ENCODE results near the gene SALL1.

The SALL1 gene

DNA sequence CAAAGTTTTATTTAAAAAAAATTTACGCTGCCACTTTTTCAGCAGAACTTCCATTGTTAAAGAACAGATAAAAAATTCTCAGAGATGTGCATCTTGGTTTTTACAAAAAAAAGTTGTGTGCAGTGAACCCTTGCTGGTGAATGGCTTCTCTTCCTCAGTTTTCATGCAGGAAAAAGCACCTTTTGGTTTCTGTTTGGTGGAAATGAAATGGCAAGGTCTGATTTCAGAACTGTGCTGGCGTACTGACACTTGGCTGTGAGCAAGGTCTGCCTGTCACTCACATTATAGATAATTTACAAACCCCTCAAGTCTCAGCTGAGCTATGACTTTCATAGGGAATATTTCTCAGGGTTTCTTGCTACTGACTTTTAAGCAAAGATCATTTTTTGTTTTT lies 5.7 kb upstream of the SALL1 start:
- no peak for DNase-seq (ENCODE audit: low read depth)

GRCh38 chr16:51155820-51156806 lies 5.0 kb upstream of the SALL1 start:
- no peak for DNase-seq (ENCODE audit: low read depth)

DNA sequence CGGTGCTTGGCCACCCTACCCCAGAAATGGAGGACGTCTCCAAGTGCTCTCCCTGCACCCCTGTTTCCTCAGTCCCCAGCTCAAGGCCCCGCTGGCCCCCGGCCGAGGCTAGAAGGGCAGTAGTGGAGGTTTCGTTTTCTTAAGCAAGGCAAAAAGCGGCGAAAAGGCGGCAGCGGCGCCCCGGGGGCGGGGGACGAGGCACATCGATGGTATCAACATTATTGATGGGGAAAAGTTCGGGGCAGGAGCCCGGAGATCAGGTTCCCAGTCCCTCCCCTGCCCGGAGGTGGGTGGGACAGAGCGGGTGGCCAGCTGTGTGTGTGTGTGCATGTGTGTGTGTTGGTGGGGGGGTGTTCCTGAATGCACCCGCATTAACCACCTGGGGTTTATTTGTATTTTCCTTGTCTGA lies 4.1 kb upstream of the SALL1 start:
- no peak for DNase-seq (ENCODE audit: low read depth)

DNA sequence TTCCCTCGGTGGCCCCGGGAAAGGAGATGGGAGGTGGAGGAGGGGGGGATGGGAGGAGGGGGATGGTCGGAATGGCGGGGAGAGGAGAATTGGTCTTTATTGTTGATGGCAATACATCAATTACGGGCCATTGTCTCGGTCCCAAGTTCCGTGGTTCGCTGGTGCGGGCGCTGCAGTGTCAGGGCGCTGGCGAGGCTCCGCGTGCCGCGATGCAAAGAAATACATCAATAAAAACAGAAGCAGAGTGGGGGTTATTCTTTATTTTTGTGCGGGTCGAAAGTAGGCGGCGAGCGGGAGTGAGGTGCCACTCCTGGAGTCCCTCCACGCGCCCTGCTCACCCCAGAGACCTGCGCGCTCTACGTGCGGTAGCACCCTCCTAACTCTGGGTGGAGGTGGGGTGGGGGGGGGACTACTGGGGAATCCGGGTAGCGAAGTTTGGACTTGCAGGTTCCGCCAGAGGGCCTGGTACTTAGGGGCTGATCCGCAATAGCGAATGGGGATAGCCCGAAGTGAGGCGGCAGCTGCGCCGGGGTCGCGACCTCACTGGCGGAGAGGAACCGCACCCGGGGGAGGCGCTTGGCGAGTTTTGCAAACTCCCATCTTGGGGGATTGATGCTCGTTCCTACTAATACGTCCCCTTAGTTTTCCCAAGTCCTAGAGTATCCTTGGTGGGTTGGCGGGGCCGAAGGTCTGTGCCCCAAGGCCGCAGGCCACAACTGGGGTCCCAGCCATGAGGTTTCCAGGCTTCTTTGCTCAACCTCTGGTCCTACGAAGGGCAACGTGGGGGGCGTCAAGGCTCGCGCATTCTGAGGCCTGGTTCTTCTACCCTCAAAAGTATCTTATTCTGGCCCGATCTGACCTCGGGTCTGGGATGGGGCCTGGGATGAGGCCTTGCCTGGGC lies 3.5 kb upstream of the SALL1 start:
- no peak for DNase-seq (ENCODE audit: low read depth)

DNA sequence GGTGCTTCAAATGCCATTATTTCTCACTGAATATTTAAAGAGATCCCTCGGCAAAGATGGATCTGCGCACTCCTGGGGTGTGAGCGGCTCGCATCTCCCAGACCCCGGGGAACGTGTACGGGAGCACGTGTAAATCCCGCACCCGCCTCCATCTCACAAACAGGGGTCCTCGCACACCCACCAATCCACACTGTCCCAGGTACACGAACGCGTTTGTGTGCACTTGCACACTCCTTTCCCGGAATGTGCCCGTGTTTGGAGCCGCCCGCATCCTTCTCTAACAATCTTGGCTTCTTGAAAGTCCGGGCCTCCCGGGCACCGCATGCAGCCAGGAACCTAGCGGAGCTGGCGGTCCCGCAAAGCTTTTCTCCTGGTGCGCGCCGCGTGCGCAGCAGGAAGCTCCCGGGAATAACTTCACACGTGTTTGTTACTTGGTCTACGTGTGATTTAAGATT lies 2.5 kb upstream of the SALL1 start:
- DNase-seq (ENCODE audit: low read depth): no peak

GRCh38 chr16:51152691-51153576 lies 1.9 kb upstream of the SALL1 start:
- DNase-seq (ENCODE audit: low read depth): no peak

- no peak for DNase-seq (ENCODE audit: low read depth)
Observed at GRCh38 chr16:51151961-51152663, 1.0 kb upstream of the SALL1 start.

DNA sequence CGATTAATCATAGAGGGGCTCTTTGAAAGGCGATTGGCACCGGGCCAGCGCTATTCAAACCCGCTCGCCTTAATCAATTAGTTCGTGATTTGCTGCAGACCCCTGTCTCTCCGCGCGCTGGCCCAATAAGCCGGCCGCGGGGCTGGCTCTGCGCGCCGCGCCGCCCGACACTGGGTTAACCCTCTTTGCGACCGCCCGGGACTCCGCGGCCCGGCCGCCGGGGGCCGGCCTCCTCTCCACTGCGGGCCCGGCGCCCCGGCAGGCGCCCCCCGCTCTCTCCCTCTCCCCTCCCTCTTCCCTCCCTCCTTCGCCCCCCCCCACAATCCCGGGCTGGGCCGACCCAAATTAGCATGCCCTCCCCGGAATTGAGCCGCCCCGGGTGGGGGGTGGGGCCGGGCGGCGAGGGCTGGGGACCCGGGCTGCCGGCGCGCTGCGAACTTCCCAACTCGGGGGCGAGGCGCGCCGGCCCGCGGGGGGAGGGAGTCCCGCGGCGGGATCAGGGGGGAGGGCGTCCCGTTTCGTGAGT lies 428 bp upstream of the SALL1 start:
- DNase-seq (ENCODE audit: low read depth): no peak

DNA sequence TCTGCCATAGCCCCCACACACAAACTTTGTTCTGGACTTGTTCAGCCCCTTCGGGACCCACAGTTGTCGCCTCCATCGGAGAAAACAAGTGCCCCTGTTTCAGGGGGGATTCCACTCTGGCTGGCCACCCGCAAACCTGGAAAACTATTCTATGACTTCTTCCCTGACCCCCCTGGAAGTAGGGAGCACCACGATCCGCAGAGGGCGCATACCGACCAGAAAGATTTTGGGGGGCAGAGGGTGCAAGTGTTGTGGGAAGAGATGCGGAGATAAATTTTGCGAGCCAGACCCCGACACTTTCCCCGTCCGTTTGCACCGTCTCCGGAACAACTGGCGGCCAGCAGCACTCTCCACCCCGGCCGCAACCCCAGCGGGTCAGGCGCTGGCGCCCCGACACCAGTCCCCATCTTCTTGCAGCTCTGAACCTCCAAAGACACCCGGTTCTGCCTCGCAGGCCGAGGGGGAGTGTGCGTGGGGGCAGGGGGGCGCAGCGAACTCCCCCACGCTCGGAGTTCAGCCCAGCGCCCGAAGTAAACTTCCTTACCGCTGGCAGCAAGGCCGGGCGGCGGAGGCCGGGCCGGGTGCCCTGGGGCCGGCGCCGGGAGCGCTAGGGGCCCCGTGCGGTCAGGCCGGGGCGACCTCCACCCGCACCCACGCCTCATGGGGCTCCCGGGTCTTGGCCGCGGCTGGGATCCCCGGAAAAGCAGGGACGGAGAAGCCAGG lies 744 bp downstream of the SALL1 start:
- DNase-seq (ENCODE audit: low read depth): no peak

DNA sequence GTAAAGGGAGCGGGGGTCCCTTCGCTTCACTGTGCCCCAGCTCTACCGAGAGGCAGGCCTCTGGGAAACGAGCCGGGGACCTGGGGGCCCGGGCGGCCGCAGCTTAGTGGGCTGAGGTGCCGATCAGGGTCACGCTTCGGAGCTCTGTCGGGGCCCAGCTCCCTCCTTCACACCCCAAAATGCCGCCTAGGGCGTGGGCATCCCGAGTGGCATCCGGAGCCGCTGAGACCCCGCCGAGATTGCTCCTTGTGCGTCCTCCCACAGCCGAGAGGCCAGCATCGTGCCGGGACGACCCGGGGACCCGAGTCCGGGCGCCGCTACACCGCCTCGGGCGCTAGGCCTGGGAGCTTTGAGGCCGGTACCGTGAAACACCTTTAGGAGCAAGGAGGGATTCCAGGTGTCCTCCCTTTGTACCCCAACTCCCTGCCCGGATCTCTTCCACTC lies 1.3 kb downstream of the SALL1 start:
- DNase-seq (ENCODE audit: low read depth): no peak

GRCh38 chr16:51149251-51149661 lies 1.8 kb downstream of the SALL1 start:
- no peak for DNase-seq (ENCODE audit: low read depth)

- no peak for DNase-seq (ENCODE audit: low read depth)
Observed at GRCh38 chr16:51148678-51149228, 2.3 kb downstream of the SALL1 start.

GRCh38 chr16:51147776-51148677 lies 3.0 kb downstream of the SALL1 start:
- DNase-seq (ENCODE audit: low read depth): no peak

DNA sequence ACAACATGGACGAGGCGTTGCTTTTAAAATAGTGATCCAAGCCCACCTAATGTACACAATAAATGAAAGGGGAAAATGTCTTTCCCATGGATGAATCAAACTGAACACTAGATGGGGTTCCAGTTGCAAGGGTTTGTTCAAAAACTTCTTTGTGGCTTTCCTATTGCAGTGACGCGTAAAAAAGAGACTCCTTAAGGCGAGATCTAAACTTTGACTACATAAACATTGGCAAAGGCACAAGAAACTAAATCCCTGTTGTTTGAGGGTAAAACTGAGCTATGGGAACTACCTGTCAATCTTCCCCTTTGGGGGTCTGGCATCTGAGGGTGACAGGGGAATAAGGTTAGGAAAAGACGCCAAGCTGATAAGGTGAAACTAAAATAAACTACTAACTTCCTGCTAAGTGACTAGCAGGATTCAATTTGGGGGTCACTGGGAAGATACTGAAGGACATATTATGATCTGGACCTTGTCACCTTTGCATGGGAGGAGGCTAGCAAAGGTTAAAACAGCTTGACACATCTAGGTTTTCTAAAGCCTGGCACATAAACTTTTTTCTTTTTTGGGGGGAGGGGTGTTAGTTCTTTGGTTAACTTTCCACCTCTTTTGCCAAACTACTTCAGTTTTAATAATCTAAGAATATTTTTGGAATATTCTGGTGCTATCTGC lies 4.7 kb downstream of the SALL1 start:
- no peak for DNase-seq (ENCODE audit: low read depth)

DNA sequence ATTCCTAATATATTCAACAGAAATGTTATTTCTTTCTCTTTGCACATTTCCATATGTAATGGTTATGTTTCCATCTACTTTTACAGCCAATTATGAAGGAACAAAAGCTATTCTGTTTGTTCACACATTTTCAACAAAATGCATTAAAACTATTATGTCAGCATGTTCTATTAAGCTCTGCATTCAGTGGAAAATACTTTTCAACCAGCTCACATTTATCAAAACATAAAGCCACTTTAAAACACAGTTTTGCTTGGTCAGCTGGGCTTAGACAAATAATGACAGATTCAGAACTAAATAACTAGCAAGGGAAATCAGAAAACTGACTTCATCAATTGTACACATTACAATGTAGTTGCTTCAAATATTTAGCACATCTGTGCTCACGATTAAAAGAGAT lies 6.9 kb downstream of the SALL1 start:
- no peak for DNase-seq (ENCODE audit: low read depth)

- DNase-seq (ENCODE audit: low read depth): no peak
Observed at GRCh38 chr16:51143196-51143977, 7.7 kb downstream of the SALL1 start.

- no peak for DNase-seq (ENCODE audit: low read depth)
Observed at GRCh38 chr16:51141541-51141940, 9.5 kb downstream of the SALL1 start.
